NB4 (cell line): ENCODE results near the gene TET2.

Source experiments
- POLR2A ChIP-seq: IDR thresholded peaks from 2 replicates; pipeline ENCODE4 v1.6.1; 2011; ENCODE audit warnings: mild to moderate bottlenecking; ENCODE audit not compliant: insufficient read length; ENCODE audit errors: extremely low read depth
- TF ChIP-seq, protein P1 (sequence below): IDR thresholded peaks from one replicate; pipeline ENCODE4 v1.5.1; 2012; ENCODE audit warnings: low read depth, low read length
- TF ChIP-seq, protein P2 (sequence below): IDR thresholded peaks from 2 replicates; pipeline ENCODE4 v1.6.1; 2011; ENCODE audit warnings: low read depth, low read length

DNA sequence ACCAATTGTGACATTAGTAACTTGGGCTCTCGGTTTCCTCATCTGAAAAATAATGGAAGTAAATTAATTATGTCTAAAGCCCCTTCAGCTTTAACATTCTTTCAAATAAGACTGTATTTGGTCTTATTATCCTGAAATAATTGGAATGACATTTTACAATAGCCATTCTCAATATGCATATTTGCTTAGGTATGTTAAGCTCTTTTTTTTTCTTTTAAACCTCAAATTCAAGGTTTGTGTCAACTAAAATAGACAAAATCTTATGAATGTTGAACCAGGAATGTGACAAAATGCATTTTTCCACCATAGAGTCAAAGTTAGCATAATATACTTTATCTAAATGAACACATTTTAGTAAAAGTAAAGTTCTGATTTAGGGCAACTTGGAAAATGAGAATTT, 34.4 kb upstream of the TET2 start:
- TF ChIP-seq POLR2A: no peak
- TF ChIP-seq, protein P1, sequence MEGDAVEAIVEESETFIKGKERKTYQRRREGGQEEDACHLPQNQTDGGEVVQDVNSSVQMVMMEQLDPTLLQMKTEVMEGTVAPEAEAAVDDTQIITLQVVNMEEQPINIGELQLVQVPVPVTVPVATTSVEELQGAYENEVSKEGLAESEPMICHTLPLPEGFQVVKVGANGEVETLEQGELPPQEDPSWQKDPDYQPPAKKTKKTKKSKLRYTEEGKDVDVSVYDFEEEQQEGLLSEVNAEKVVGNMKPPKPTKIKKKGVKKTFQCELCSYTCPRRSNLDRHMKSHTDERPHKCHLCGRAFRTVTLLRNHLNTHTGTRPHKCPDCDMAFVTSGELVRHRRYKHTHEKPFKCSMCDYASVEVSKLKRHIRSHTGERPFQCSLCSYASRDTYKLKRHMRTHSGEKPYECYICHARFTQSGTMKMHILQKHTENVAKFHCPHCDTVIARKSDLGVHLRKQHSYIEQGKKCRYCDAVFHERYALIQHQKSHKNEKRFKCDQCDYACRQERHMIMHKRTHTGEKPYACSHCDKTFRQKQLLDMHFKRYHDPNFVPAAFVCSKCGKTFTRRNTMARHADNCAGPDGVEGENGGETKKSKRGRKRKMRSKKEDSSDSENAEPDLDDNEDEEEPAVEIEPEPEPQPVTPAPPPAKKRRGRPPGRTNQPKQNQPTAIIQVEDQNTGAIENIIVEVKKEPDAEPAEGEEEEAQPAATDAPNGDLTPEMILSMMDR: no peak
- TF ChIP-seq, protein P2, sequence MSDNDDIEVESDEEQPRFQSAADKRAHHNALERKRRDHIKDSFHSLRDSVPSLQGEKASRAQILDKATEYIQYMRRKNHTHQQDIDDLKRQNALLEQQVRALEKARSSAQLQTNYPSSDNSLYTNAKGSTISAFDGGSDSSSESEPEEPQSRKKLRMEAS: no peak
